Thyroid gland (tissue), 4 donors: ENCODE results near the gene SMARCD1.

ENCODE experiments used
- CTCF ChIP-seq, 6 experiments: fragments of 200-600 bp in 3 of 6; fragments of 450-650 bp in 3 of 6; sonication (generic) in 3 of 6; IDR thresholded peaks; one replicate each; pipeline ENCODE4 v1.5.1; 2016 to 2019; ENCODE audit warnings: antibody characterized with exemption in 6 of 6, mild to moderate bottlenecking in 2 of 6, inconsistent platforms in 1 of 6, moderate library complexity in 1 of 6
- POLR2A ChIP-seq, 2 donors: fragments of 450-650 bp; IDR thresholded peaks; one replicate each; pipeline ENCODE4 v1.6.1; 2017; ENCODE audit warnings: antibody characterized with exemption in 2 of 2, mild to moderate bottlenecking in 2 of 2, moderate library complexity in 1 of 2

DNA sequence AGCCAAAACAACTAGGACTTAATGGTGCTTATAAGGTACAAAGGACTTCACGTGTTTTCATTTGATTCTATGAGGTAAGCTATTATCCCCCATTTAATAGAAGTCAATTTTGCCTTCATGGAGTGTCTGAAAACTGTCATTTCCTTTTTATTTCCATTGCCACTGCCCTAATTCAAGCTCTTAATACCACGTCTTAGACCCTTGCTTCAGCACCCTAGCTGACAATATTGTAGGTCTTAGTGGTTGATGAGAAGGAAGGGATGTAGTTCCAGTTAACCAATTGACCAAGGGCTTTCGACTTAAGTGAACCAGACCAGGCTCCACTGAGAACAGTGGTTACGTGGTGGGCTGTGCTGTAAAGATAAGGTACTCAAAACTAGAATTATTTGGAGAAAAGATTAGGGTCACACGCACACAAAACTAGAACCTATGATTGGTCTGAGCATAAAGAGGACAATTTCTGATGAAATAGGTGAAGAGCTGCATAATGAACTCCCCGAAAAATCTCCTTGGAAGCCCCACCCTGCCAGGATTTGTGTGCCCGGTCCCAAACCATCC, 37.4 kb upstream of the SMARCD1 start:
- TF ChIP-seq CTCF (IDR thresholded peaks at IDR 0.05) (no peak), POLR2A (IDR thresholded peaks at IDR 0.05) (no peak)
